ENCODE measurements around the gene GPRC5A.

GRCh38 chr12:12941450-12942350, 50.3 kb downstream of the GPRC5A start:
- no peak for TF ChIP-seq CTCF (IDR thresholded peaks at IDR 0.05; ENCODE audit: low read length)
- no peak for TF ChIP-seq EZH2 (IDR thresholded peaks at IDR 0.05; ENCODE audit: borderline replicate concordance, low read length)

All from OCI-LY1 (cell line).